GM20000 (cell line): ENCODE measurements around the gene CFHR1.
"Not testable (repeated sequence)": the region's sequence is repeated elsewhere in the genome, so short reads cannot be mapped to it uniquely, and the experiment has no call there.

Experiments
- DNase-seq: peaks from one replicate; pipeline ENCODE4 v3.0.0; 2012; ENCODE audit warnings: low spot score
- CTCF ChIP-seq: IDR thresholded peaks from 2 replicates; pipeline ENCODE4 v1.5.1; 2012; ENCODE audit warnings: mild to moderate bottlenecking, control low read depth; ENCODE audit errors: extremely low read depth, missing control alignments

CFHR1 gene

GRCh38 chr1:196819531-196819930 is at the start of gene CFHR1:
TSS of gene CFHR1 (plus strand) at chr1:196819731. CDS start at chr1:196819845, 114 bp downstream.
- not testable (repeated sequence) for DNase-seq

- not testable (repeated sequence) for DNase-seq
Measured at GRCh38 chr1:196769823-196770222, 49.7 kb upstream of the CFHR1 start.

GRCh38 chr1:196773713-196774112 is 45.8 kb upstream of the CFHR1 start:
- no peak for TF ChIP-seq CTCF
- no peak for DNase-seq

- no peak for TF ChIP-seq CTCF
- DNase-seq, result no peak
Measured at GRCh38 chr1:196774175-196774574, 45.4 kb upstream of the CFHR1 start.

- no peak for TF ChIP-seq CTCF
- no peak for DNase-seq
Measured at GRCh38 chr1:196774603-196775002, 44.9 kb upstream of the CFHR1 start, which contains the start of gene CFHR3. TSS of gene CFHR3 (plus strand) at chr1:196774840. CDS start at chr1:196774887, 47 bp downstream.

GRCh38 chr1:196777603-196778002 is 41.9 kb upstream of the CFHR1 start:
- TF ChIP-seq CTCF, result no peak
- no peak for DNase-seq

- TF ChIP-seq CTCF, result no peak
Measured at GRCh38 chr1:196779093-196779492, 40.4 kb upstream of the CFHR1 start.

GRCh38 chr1:196791252-196791651 is 28.3 kb upstream of the CFHR1 start:
- not testable (repeated sequence) for DNase-seq

More at GRCh38 chr1:196779093-196779492, 40.4 kb upstream of the CFHR1 start:
- no peak for DNase-seq

- DNase-seq, result not testable (repeated sequence)
Measured at GRCh38 chr1:196794103-196794502, 25.4 kb upstream of the CFHR1 start.

GRCh38 chr1:196797891-196798290 is 21.6 kb upstream of the CFHR1 start:
- no peak for DNase-seq
- no peak for TF ChIP-seq CTCF

- DNase-seq, result not testable (repeated sequence)
Measured at GRCh38 chr1:196801920-196802319, 17.6 kb upstream of the CFHR1 start.
